Measurements from ENCODE around the gene MMP20.
"Not testable (repeated sequence)": the region's sequence is repeated elsewhere in the genome, so short reads cannot be mapped to it uniquely, and the experiment has no call there.

Gene MMP20, protein sequence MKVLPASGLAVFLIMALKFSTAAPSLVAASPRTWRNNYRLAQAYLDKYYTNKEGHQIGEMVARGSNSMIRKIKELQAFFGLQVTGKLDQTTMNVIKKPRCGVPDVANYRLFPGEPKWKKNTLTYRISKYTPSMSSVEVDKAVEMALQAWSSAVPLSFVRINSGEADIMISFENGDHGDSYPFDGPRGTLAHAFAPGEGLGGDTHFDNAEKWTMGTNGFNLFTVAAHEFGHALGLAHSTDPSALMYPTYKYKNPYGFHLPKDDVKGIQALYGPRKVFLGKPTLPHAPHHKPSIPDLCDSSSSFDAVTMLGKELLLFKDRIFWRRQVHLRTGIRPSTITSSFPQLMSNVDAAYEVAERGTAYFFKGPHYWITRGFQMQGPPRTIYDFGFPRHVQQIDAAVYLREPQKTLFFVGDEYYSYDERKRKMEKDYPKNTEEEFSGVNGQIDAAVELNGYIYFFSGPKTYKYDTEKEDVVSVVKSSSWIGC

GRCh38 chr11:102625177-102625576, at the start of gene MMP20:
MMP20 (minus strand) TSS chr11:102625332; CDS start chr11:102625319, 13 bp downstream.
- no peak for DNase-seq (ENCODE audit: low read depth)

GRCh38 chr11:102669664-102670063, 44.5 kb upstream of the MMP20 start:
- DNase-seq (ENCODE audit: low read depth), result peak; percentile 36

- peak; percentile 63 for DNase-seq (ENCODE audit: low read depth)
Measured at GRCh38 chr11:102666331-102666957, 41.3 kb upstream of the MMP20 start.

GRCh38 chr11:102664001-102664752, 39.0 kb upstream of the MMP20 start:
- DNase-seq (ENCODE audit: low read depth), result peak; percentile 13

GRCh38 chr11:102662607-102663006, 37.5 kb upstream of the MMP20 start:
- no peak for DNase-seq (ENCODE audit: low read depth)

- no peak for DNase-seq (ENCODE audit: low read depth)
Measured at GRCh38 chr11:102661040-102661439, 35.9 kb upstream of the MMP20 start.

- no peak for DNase-seq (ENCODE audit: low read depth)
Measured at GRCh38 chr11:102656528-102656927, 31.4 kb upstream of the MMP20 start.

GRCh38 chr11:102655547-102655946, 30.4 kb upstream of the MMP20 start:
- no peak for DNase-seq (ENCODE audit: low read depth)

DNA sequence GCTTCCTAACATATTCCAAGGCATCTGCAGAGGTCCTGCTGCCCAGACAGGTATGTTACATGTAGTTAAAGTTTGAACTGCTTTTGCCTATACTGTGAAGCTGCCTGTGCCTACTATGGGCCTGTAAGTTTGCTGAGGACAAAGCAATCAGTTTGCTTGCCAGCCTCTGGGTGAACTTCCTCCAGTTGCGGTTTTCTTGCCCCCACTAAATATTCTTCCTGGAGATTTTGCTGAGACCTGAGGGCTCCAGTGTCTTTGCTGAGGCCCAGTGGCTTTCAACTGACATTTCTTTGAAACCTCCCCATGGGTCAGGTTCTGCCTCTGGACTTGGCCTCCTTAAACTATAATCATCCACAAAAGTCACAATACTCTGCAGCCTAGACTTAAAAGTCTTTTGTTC, 29.6 kb upstream of the MMP20 start:
- DNase-seq (ENCODE audit: low read depth), result no peak

DNA sequence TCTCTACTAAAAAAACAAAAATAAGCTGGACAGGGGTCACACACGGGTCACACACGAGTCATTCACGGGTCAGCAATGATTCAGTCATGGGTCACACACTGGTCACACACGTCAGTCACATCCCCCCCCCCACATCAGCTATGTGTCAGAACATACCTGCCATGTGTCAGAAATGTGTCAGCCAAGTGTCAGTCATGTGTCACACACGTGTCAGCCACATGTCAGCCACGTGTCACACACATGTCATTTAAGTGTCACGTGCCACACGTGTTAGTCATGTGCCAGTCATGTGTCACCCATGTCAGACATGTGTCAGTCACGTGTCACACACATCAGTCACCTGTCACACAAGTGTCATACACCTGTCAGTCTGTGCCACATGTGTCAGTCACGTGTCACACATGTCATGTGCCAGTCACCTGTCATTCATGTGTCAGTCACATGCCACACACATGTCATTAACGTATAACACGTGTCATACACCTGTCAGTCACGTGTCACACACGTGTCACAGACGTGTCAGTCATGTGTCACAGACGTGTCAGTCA, 28.7 kb upstream of the MMP20 start:
- DNase-seq (ENCODE audit: low read depth), result no peak

- no peak for DNase-seq (ENCODE audit: low read depth)
Measured at GRCh38 chr11:102647430-102647829, 22.3 kb upstream of the MMP20 start.

- DNase-seq (ENCODE audit: low read depth), result no peak
Measured at GRCh38 chr11:102643941-102644340, 18.8 kb upstream of the MMP20 start.

GRCh38 chr11:102640946-102641345, 15.8 kb upstream of the MMP20 start:
- DNase-seq (ENCODE audit: low read depth), result no peak

DNA sequence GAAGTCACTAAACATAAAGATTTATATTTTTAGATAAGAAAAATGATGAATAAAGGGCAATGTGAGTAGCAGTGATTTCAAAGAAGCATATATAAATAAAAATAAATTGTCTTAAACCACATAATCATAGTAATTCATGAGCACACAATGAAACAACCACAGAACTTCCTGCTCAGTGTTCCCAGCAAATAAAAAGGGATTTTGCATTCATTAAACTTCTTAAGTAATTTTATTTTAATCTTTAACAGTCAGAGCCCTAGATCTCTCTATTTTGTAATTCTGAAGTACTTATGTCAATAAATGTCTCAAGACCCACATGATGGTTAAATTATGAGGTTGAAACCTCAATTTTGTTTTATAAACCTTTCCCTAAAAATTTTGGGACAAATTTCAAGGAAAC, 14.5 kb upstream of the MMP20 start:
- DNase-seq (ENCODE audit: low read depth), result no peak

DNA sequence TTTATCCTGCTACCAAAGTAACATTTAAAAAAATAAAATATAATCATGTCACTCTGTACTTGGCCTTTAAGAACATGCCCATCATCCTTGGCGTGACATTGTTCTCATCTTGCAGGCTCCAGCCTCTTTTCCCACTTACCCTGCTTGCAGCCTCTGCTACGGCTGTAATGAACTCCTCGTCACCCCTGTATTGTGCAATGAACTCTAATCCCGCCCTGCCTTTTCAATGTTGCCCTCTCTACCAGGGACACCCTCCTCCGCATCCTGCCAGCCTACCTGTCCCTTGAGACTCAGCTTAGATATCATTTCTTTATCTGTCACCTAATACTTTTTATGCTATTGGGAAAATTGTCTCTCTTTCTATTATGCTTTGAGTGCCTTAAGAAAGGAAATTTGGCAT, 12.6 kb upstream of the MMP20 start:
- DNase-seq (ENCODE audit: low read depth), result no peak

DNA sequence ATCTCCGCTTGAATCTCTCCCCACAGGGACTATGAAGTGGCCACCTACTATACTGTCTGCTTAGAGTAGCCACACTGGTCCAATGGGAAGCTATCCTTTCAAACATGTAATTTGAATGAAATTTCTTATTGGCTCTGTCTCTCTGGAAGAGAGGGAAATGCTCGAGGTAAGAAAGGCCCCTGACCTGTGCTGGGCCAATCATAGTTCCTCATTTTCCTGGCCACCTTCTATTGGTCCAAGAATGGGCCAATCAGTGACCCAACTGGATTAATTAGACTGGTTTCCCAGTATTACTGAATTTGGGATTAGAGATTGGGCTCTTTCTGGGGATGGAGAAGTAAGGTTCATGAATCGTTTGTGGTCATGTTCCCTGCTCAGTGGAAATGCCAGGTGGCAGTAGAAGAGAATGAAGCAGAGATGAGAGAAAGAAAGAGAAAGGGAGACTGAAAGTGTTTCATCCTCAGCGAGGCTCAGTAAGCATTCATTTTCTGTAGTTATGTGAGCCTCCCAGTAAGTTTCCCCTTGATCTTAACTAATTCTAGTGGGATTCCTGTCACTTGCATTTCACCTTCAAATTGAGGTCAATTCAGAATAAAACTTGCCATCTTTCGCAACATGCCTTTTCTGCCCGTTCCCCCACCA, 8.4 kb upstream of the MMP20 start:
- DNase-seq (ENCODE audit: low read depth), result no peak

GRCh38 chr11:102632026-102632425, 6.9 kb upstream of the MMP20 start:
- DNase-seq (ENCODE audit: low read depth), result peak; percentile 11

GRCh38 chr11:102630598-102631448, 5.7 kb upstream of the MMP20 start:
- no peak for DNase-seq (ENCODE audit: low read depth)

DNA sequence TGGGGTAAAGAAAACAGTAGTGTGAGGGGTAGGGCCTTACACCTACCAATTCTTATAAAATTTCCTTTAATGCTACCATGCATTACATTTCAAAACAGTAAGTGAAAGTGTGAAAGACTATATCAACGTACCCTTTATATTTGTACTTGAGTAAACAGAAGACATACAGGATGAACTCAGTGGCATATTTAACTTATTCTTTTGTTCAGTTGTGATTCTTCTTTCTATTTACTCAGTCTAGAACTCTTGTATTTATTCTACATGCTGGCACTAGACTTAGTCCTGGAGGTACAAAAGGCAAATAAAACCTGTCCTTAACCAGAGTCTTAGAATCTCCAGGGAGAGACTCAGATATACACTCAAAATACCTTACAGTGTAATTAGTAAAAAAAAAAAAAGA, 4.8 kb upstream of the MMP20 start:
- not testable (repeated sequence) for DNase-seq (ENCODE audit: low read depth)

GRCh38 chr11:102626676-102627075, 1.5 kb upstream of the MMP20 start:
- peak; percentile 19 for DNase-seq (ENCODE audit: low read depth)

- no peak for DNase-seq (ENCODE audit: low read depth)
Measured at GRCh38 chr11:102623998-102624397, 1.1 kb downstream of the MMP20 start.

All from EH (cell line).